ENCODE measurements around the gene NOP16.
"Not testable (repeated sequence)": the region's sequence is repeated elsewhere in the genome, so short reads cannot be mapped to it uniquely, and the experiment has no call there.

The NOP16 gene

DNA sequence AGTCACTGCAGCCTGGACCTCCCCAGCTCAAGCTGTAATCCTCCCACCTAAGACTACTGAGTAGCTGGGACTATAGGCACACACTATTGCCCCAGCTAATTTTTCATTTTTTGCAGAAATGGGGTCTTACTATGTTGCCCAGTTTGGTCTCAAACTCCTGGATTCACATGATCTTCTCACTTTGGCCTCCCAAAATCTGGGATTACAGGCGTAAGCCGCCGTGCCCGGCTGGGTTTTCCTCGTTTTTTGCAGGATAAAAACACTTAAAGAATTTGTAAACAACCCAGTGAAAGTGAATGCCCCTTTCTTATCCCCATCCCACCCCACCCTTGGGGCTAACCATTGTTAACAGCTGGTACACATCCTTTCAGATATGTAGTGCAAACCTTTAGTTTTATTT, 20.2 kb upstream of the NOP16 start:
- no peak for DNase-seq

DNA sequence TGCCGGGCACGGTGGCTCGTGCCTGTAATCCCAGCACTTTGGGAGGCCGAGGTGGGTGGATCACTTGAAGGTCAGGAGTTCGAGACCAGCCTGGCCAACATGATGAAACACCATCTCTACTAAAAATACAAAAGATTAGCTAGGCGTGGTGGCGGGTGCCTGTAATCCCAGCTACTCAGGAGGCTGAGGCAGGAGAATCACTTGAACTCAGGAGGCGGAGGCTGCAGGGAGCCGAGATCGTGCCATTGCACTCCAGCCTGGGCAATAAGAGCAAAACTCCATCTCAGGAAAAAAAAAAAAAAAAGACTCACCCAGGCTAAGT, 19.8 kb upstream of the NOP16 start:
- not testable (repeated sequence) for DNase-seq

DNA sequence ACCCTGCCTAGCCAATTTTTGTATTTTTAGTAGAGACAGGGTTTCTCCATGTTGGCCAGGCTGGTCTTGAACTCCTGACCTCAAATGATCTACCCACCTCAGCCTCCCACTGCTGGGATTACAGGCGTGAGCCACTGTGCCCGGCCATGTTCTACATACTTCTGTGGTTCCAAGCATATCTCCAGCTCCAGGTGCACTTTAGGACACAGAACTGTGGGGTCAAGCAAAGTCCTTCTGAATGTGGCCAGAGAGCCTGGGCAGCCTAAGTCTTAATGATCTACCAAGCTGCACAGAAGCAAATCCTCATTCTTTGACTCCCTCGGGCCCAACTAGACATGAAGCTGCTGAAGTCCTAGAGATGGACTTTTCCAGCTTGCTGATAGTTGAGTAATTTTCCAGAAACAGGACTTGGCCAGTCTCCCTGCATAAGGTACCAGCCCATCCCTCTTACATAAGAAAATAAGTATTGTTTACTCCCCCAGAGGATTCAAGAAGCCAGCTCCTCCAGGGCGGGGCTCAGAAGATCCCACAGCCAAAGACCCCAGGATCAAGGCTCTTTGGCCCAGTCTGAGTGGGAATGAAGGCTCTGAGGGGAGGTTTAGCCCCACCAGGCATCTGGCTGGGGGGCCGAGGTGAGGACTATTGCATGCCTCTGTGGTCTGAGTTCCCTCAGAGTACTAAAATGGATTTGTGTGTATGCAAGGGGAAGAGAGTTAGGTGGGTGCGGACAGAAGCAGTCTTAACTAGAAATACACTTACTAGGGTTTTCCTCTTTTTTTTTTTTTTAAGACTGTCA, 19.3 kb upstream of the NOP16 start:
- no peak for DNase-seq

DNA sequence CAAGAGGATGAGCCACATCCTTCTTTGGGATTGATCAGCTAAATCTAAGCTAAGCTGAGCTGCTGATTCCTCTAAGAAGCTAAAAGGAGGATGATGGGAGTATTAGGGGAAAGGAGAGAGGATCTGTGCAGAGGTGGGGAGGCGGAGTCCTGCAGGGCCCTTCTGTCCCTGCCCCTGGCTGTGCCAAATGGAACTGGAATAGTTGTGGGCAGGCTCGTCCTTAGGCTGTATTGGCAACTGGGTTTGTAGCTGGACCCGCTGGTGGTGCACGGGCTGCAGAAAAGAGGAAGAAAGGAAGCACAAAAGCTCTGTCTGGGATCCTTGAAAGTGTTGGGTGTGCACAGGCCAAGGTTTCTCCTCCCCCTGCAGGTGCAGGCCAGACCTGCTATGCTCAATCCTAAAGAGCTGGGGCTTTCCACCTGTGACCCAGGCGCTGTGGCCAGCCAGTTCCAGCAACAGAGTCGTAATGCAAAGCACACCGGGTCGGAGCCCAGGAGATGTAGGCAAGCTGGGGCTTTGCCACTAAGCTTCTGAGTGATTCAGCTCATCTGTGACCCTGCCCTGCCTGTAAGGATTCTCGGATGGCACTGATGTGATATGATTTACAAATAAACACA, 18.1 kb upstream of the NOP16 start:
- no peak for DNase-seq

DNA sequence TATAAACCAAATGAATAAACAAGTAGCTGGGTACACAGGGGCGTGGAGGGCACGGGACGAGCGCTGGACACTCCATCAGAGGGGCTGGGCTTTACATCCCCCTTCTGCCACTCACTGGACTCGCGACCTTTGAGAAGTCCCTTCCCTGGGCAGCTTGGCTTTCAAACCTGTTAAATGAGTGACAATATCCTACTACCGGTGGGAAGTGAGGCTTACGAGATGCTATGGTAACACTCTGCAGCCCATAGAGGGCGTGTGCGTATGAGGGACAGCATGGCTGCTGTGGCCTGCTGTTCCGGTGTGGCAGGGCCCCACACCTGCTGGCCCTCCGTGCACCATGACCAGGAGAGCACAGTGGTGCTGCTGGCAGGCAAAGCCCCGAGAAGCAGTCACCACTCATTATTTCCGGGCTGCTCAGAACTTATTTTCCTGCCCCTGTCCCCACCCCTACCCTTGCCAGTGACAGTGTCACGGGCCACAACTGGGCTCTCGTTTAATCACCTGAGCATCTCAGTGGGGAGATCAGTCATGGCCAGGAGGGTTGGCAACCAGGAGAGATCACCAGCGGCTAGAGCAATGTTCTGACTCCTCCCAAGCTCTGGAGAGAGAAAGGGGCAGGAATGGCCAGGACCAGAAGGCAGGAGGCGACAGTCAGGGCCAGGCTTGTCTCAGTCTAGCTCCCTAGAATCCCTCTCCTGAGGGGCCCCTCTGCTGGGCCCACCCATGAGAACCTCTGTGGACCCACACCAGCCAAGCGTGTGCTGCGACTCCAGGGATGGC, 17.4 kb upstream of the NOP16 start:
- DNase-seq: no peak

DNA sequence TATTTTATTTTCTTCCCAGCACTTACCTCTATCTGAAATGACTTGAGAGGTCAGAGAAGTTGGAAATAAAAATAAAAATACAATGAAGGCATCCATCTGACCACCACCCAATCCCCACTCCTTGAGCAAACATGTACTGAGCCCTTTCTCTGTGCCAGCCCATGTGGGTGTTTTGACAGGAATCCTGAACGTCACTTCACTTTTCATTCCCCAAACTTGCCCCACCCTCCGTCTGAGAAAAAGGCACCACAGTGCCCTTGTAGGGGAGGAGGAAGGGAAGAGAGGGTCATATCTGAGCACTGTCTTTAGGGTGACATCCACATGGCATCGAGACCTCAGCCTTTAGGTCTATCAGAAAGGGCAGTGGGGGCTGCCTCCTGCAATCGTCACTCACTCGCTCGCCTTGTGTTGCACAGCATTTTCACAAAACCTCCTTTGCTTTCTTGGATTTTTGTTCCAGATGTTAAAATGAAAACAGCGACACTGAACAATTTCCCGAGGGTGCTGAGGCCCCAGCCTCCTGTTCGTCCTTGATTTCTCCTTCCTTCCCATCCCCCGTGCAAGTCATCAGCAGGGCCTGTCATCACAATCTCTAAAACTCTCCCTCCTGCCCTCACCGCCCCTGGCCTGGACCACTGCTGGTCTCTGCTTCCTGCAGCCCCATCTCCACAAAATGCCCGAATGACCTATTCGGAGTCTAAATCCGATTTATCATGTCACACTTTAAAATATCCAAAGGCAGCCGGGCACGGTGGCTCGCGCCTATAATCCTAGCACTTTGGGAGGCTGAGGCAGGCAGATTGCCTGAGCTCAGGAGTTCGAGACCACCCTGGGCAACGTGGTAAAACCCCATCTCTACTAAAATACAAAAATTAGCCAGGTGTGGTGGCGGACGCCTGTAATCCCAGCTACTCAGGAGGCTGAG, 13.1 kb upstream of the NOP16 start:
- no peak for DNase-seq

DNA sequence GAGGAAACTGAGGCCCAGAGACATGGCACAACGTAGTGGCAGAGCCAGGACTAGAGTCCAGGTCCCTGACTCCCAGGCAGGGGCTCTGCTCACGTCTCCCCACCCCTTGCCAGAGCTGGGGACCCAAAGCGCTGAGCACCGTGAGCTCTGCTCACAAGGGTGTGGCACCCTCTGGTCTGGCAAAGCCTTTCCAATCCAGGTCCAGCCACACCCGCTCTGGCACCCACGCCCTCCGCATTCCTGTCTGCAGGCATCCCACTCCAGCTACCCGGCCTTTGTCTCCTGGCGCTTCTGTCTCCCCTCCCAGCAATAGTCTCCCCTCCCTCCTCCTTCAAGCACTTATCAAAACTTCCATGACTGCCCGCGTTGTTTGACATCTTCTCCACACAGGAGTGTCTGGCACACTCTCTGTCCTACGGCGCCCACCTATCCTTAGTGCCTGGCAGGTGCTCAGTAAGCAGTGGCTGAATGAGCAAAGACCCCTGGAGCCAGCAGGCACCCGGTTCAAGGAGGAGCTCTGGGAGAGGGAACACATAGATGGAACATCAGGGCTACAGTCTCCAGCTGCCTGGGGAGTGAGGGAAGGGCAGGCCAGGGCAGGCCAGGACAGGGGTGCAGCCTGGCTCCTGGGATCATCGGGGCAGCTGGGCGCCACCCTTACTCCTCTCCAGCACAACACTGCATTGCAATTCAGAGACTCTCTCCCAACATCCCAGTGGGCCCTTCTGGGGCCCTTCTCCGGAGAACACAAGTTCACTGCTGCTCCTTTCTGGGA, 12.2 kb upstream of the NOP16 start:
- no peak for DNase-seq

DNA sequence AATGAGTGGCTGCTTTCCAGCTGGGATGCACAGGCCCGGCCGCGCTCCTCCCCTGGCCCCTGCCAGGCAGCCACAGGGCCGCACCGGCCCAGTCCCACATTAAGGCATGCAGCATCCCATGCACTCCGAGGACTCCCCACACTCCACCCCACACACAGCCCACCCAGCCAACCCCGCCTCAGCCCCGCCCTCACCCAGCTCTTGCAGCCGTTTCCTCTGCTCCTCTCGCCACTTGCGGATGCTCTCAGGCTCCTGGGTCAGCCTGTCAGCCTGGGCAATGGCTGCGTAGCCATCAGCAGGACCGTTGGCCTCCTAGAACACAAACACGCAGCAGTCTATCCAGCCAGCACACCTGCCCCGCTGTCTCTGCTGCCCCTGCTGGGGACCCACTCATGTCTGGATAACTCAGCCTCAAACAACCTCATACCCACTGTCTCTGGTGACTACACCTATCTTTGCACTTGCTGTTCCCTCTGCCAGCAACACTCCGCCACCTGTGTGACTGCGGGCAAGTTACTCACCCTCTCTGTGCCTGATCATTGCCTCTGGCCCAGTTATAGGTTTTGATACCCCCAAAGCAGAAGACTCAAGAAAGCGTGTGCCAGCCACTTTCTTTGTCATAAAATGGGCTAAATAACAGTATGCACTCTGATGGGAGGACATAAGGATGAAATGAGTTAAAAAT, 9.5 kb upstream of the NOP16 start:
- no peak for DNase-seq

DNA sequence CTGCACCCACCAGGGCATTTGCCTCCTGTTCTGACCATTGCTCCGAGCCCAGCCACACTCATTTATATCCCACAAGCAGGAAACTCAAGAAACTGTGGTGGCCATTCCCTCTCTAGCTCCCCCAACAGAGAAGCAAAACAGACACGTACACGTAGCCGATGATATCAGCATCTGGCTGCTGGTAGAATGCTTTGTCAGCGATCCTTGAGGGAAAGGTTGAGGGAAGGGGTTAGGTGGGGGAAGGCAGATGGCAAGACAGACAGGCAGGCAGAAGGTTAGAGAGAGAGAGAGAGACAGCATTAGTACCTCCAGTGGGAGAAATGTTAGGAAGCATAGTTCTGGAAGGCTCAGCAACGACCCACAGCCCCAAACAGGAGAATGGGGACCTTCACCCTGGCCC, 7.9 kb upstream of the NOP16 start:
- no peak for DNase-seq

DNA sequence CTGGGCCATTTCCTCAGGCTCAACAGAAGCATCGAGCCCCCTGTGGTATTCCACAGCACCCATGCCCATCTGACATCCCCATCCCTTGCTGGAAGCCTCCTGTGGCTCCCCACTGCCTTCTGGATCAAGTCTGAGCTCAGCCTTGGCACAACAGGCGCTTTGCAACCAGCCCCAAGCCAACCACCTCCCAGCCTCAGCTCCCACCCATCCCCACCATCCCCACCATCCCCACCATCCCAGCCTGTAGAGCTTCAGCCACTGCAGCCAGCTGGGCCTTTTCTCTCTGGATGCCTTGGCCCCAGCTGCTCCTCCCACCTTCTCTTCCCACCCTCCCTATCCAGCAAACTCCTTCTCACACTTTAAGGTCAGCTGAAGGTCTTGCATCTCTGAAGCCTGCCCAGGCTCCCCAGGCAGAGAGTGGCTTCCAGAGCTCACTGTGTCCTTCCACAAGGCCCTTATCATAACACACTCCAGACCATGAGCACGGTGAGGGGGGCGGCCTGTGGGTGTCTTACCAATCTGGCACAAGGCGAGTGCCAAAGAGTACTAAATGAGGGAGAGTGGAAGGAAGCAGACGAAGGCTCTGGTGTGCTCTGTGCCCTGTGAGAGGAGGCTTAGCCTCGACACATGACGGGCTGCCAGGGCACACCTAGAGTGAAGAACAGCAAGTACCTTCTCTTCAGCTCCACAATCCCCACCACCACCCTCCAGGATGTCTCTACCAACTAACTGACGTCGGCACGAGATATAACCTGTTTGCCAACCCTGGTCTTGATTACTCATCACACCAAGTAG, 6.7 kb upstream of the NOP16 start:
- DNase-seq: no peak

DNA sequence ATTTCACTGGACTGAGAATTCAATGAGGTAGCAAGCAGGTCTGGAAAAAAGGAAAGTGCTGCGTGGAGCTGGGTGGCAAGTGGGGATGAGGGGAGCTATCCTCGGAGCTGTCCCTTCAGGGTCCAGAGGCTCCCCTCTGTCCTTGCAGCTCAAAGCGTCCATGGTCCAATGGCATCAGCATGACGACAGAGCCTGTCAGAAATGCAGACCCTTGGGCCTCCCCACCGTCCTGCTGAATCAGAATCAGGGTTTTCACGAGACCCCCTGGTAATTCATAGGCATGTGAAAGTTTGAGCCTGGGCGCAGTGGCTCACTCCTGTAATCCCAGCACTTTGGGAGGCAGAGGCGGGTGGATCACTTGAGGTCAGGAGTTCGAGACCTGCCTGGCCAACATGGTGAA, 5.7 kb upstream of the NOP16 start:
- DNase-seq: no peak

DNA sequence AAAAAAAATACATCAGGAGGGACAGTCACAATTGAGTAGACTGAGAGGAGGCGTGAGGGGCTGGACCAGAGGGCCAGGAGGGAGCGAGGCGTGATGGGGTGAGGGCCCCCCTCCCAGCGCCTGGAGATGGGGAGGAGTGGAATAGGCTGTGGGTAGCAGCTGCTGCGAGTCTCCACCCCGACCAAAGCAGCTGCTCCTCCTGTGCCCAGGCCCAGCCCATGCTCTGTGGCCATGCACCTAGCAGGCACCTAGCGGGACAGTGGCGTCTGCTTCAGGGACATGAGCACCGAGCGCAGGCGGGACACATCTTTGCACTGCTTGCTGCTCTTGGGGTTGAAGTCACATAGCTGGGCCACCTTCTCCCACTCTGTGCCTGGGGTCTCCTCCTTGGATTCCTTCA, 4.1 kb upstream of the NOP16 start:
- no peak for DNase-seq

DNA sequence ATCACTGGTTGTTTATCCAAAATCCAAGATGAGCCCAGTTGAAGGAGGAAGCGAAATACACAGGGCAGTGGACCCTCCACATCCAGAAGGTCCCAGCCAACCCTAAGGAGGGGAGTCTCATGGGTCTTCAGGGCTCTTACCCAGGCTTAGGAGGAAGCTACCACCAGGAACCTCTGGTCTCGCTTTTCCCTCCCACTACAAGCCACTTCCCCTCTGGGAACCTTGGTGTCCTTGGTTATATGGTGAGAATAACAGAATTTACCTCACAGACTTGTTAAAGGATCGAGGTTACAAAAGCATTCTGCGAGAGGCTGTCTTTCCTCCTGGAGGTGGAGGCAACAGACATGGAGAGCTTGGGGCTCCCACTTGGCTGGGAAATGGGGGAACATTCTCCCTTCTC, 3.6 kb upstream of the NOP16 start:
- DNase-seq: no peak

DNA sequence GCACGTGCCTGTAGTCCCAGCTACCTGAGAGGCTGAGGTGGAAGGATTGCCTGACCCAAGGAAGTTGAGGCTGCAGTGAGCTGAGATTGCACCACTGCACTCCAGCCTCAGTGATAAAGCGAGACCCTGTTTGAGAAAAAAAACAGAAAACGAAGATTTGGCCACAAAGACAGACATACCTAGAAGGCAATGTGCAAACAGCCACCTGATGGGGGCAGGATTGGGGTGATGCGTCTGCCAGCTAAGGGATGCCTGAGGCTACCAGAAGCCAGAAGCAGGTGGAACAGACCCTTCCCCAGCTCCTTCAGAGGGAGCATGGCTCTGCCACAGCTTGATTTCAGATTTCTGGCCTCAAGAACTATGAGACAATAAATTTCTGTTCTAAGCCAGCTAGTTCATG, 3.1 kb upstream of the NOP16 start:
- no peak for DNase-seq

DNA sequence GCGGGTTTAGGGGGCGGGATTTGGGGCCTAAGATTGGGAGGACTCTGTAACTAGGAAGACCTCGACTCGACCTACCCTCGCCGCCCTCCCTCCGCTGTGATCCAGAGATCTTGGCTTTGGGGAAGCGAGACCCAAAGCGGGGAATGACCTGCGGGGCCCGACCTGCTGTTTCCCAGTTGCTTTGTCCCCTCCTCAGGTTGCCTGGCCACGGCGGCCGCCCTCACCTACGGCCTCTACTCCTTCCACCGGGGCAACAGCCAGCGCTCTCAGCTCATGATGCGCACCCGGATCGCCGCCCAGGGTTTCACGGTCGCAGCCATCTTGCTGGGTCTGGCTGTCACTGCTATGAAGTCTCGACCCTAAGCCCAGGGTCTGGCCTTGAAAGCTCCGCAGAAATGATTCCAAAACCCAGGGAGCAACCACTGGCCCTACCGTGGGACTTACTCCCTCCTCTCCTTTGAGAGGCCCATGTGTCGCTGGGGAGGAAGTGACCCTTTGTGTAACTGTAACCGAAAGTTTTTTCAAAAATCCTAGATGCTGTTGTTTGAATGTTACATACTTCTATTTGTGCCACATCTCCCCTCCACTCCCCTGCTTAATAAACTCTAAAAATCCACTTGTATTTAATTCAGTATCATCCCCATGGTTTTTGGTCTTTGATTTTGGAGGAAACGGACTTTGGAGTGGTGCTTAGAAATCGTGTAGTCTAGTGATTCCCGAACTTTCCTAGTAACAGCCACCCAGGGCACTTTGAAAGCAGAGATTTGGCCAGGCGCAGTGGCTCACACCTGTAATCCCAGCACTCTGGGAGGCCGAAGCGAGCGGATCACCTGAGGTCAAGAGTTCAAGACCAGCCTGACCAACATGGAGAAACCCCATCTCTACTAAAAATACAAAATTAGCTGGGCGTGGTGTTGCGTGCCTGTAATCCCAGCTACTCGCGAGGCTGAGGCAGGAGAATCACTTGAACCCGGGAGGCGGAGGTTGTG, 1.0 kb upstream of the NOP16 start:
- DNase-seq: no peak

DNA sequence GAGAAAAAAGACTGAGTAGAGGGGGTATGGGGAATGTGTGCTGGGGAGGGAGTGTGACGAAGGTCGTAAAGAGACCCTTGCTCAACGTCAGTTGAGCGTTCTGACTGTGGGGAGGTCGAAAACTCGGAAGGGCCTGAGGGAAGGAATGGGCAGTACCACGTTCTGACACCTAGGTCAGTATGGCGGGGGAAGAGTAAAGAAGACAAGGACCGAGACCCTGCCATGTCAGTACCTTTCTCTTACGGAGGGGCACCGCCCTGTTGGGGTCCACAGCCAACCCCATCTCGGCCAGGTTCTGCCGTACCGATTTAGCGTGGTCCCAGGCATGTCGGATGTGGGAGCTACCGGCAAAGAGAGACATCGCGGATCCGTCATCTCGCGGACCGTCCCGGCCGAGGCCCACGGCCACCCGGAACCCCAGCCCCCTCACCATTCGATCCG, 375 bp downstream of the NOP16 start:
- DNase-seq: peak; percentile 35

DNA sequence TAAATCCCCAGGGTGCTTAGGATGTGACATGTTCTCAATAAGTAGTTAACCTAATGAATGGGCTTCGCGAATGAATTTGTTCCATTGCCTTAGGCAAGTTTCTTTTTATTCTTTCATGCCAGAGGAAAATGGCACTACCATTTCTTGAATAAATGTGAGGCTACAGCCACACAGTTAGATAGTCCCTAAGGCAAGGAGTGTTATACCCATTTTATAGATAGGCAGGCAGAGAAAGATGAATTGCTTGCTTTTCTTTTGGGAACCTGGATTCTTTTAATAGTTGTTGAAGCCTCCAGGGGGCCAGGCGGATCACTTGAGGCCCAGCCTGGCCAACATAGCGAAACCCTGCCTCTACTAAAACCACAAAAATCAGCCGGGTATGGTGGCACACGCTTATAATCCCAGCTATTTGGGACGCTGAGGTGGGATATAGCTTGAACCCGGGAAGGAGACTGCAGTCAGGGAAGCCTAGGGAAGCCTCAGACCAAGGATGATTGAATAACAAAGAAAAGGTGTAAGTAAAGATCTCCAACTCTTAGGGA, 943 bp downstream of the NOP16 start:
- DNase-seq: peak; percentile 10

DNA sequence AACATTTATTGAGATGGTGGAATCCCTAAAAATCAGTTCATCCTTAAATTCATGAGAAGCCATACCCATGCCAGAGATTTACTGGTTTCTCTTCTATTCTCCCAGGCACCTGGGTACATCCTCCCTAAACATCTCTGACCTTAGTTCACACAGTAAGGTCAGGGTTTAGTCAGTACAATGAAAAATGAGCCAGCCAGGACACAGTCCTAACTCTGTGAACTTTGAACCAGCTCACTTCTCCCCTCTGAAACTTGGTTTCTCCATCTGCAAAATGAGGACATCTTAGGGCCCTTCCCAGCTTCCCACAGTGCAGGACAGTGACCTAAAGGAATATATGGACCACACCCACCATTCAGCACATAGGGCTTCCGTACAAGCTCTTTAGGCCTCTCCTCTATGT, 1.9 kb downstream of the NOP16 start:
- DNase-seq: no peak

DNA sequence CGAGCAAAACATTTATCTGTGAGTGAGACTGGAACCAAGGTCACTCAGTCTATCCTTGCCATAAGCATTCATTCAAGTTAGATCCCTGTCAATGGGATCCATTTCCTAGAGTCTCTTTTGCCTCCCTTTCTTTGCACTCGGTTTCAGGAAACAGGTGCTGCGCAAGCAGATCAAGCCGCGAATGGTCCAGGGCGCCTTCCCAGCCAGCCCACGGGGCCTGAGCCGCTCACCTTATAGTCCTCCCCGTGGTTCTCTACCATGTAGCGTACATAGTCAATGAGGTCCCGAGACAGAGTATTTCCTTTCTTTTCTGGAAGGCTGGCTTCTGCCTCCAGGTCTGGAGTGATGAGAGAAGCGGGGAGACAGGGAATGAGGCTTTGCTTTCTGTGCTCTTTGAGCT, 3.4 kb downstream of the NOP16 start:
- no peak for DNase-seq
